GM19351 (cell line): ENCODE measurements around the gene FGF16.
"Not testable (repeated sequence)": the region's sequence is repeated elsewhere in the genome, so short reads cannot be mapped to it uniquely, and the experiment has no call there.

Experiments used
- ATAC-seq: cut with Tn5 transposase; IDR thresholded peaks from one replicate; pipeline ENCODE4 v1.9.1; 2021; ENCODE audit warnings: mild to moderate bottlenecking, moderate library complexity; ENCODE audit not compliant: unreplicated experiment

The FGF16 gene

GRCh38 chrX:77446029-77446585 is 1.1 kb upstream of the FGF16 start:
- no peak for ATAC-seq

- ATAC-seq = no peak
Measured at GRCh38 chrX:77447653-77448569, 722 bp downstream of the FGF16 start.

GRCh38 chrX:77450415-77450814 is 3.2 kb downstream of the FGF16 start:
- ATAC-seq = no peak

DNA sequence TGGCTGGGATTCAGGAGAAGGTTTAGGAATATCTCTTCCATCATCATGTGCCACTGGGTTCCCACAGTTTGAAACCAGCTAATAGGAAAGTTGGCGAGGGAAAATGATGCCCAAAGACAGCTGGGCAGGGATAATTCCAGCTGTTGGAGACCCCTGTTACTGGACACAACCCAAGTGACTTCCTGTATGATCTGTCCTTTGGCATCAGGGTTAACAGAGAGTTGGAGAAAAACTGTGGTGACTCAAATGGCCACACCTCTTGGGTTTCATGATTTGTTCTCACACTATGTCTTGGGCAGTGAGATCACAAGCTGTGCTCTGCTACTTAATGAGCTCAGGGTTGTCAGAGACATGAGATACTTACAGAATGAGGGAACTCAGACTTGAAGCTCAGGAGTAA is 3.8 kb downstream of the FGF16 start:
- no peak for ATAC-seq

DNA sequence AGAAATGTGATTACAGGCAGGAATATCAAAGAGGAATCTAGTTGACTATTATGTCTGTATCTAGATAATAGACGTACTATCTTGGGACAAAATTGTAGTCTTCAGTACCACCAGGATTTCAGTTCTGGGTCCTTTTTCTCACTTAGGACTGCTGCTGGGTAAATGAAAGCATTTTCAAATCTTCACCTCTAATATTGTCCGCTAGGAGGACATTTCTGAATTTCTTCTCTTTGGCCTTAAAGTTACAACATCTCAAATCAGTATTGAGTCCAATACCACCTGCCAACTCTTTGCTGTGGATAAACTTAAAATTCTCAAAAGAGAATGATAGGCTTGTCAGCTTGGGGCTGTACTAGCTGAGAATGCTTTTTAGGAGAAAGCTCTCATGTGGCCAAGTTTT is 6.0 kb downstream of the FGF16 start:
- ATAC-seq = no peak

- no peak for ATAC-seq
Measured at GRCh38 chrX:77455437-77455836, 8.2 kb downstream of the FGF16 start.

- no peak for ATAC-seq
Measured at GRCh38 chrX:77484045-77484444, 36.9 kb downstream of the FGF16 start.

DNA sequence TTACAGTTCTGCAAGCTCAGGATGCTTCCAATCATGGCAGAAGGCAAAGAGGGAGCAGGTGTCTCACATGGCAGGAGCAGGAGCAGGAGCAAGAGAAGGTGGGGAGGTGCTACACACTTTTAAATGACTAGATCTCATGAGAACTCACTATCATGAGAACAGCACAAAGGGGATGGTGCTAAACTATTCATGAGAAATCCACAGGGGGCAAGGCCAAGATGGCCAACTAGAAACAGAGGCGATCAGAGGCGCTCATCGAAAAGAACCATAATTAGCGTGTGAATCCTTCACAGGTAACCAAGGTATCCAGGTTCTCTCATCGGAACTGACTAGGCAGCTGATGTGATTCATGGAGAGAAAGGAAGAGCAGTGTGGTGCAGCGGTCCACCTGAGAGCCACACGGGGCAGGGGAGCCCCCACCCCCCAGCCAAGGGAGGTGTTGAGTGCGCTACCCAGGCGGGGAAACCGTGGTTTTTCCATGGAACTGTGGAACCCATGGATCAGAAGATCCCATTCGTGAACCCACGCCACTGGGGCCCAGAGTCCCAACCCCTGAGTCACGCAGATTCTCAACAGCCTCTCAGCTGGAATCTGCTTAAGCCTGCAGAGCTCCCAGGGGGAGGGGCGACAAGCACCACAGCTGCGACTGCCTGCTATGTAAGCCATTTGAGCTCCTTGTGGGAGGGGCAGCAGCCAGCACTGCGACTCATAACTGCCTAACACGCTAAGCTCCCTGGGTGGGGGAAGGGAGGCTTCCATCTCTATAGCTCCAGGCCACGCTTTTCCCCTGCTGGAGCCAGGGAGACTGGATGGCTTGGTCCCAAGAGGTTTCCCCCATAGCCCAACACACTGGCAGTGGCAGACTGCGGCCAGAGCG is 46.7 kb downstream of the FGF16 start:
- no peak for ATAC-seq

GRCh38 chrX:77500164-77500563 is 53.0 kb downstream of the FGF16 start:
- not testable (repeated sequence) for ATAC-seq

DNA sequence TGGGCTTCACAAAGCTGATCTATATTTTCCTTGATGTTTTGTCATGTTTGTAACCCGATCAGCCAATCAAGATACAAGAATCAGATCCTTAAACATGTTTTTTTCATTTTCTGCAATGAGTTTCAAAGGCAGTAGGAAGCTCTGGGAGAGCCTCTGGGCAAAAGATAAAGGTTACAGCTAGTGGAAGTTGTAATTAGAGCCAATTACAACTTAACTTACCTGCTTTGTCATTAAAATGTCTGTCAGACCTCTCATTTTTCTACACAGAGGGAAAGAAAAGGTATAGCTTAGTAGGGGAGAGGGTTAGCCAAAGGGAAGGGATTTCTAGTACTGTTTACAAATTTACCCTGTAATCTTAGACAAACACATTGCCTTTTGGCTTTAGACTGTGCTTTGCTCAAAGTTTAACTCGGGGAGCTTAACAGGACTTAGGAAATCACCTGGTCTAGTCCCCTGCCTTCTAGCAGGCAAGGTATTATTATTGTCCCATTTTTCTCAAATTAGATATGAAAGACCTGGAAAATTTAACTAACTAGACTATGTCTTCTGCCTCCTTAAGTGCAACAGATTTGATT is 55.8 kb downstream of the FGF16 start:
- ATAC-seq = no peak

DNA sequence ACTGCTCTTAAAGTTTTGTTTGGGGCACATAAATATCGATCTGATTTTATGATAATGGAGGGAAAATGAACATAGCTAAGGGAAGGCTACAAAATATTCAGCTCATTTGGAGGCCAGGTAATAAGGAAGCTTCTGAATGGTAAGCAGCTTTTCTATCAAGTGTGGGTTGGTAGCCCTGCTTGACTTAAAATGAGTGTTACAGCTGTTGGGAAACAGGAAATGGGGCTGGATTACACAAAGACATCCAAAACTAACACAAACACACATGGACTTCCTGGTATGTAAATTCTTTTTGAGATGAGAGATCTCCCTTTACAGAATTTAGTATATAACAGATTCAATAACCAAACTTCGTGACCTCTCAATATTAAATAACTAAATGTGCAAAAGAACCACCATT is 58.0 kb downstream of the FGF16 start:
- no peak for ATAC-seq
